Measurements from ENCODE around the gene MKKS. TPM values are rescaled to one million over a fixed set of nuclear protein-coding genes. Genes with fewer than 3 reads are reported as not detected.

Gene MKKS
- total RNA-seq, 4 donors from 2014 or later: 8.3 to 24.0 (median 13.8) TPM

DNA sequence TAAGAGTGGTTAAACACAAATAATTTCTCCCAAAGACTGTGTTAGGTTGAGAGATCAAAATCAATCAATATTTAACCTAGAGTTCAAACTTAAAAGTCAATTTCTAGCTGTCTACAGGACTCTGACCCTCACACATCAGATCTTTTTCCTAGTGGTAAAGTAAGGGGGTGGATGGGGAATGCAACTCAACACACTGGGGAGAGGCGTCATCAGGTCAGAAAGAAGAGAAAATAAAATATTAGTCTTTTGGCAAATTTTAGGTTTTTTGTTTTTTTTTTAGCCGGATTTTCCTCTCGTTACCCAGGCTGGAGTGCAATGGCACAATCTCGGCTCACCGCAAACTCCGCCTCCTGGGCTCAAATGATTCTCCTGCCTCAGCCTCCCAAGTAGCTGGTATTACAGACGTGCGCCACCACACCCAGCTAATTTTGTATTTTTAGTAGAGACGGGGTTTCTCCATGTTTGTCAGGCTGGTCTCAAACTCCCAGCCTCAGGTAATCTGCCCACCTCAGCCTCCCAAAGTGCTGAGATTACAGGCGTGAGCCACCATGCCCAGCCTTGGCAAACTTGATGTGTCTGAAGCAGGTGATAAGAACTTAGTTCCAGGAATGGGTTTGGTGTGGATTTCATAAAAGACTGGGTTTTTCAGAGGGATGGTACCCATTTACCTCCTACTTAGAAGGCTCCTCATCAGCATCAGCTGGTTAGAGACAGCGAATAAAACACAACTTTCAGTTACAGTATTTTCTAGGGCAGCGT is 65.9 kb downstream of the MKKS start:
- no peak for TF ChIP-seq CTCF (IDR thresholded peaks at IDR 0.05; ENCODE audit: low read depth)

DNA sequence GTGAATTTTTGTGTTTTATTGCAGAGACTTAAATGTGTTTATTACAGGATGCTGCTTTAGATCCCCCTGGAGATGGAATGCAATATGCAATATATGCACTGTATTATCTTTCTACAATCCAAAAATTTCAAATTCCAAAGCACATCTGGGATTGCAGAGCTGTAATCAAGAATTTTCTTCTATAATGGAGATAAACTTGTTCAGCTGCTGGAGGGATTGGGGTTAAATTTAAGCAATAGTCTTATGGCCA is 66.4 kb downstream of the MKKS start:
- TF ChIP-seq CTCF (IDR thresholded peaks at IDR 0.05; ENCODE audit: low read depth): no peak

DNA sequence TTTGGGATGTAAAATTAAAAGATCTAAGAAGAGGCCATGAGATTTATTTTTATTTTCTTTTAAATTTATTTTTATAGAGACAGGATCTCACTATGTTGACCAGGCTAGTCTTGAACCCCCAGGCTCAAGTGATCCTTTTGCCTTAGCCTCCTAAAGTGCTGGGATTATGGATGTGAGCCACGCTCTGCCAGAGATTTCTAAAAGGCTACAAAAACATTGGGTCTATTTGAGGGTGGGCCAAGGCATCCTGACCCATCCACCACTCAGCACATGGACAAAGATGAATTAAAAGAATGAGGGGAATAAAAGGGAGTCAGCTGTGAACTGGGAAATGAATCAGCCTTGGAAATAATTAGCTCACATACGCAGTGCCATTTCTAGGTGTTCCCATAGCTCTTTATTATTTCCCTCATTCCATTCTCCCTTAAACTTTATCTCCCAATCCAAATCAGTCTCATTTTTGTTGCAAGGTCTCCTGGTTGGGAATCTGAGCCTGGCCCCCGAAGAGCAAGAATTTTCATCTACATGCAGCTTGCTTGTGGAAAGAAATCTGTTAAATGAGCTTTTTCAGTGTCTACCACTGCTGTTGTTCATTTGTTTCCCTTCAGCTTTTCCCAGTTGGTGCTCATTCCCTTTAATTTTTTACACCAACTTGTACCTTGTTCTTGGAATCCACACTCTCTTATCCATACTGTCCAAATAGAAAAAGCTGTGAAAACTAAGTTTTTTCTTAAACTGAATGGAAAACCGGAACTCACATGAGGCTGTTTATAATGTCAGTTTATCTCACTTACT is 66.9 kb downstream of the MKKS start:
- no peak for TF ChIP-seq CTCF (IDR thresholded peaks at IDR 0.05; ENCODE audit: low read depth)

DNA sequence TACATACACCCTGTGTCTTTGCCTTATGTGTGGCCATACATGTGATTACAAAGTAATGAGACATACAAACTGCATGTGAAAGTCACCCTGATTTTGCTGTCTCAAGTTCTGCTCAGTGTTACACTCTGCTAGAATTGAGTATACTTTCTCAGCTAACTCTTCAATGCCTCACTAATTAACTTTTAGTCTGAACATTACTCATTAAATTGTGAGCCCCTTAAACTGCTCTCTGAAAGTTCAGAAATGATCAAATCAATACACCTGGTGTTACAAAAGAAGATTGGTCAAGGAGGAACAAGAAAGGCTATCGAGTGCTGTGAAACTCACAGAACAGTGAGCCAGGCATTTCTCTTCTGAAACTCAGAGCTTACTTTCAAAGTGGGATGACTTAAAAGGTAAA is 71.3 kb downstream of the MKKS start:
- no peak for TF ChIP-seq CTCF (IDR thresholded peaks at IDR 0.05; ENCODE audit: low read depth)

- TF ChIP-seq CTCF (IDR thresholded peaks at IDR 0.05; ENCODE audit: low read depth): no peak
Measured at GRCh38 chr20:10360878-10361277, 73.1 kb downstream of the MKKS start.

DNA sequence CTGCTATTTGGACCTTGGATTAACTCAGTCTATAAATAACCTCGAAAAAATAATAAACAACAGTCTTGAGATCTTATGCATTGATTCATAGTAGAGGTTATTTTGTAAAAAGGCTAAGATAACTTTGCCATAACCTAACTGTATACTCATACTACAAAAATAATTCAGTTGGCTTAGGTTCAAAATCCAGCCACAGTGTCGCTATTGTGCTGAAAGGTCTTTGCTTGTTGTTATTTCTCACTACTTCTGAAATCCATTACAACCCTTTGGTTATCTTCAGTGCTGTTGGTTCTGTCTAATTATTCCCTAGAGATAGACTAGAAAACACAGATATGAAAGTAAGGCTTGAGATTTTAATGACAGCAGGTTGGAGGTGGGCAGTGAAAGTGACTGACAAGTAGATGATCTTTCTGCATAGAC is 74.4 kb downstream of the MKKS start:
- TF ChIP-seq CTCF (IDR thresholded peaks at IDR 0.05; ENCODE audit: low read depth): no peak

GRCh38 chr20:10357974-10358373 is 76.0 kb downstream of the MKKS start:
- TF ChIP-seq CTCF (IDR thresholded peaks at IDR 0.05; ENCODE audit: low read depth): no peak

All from subcutaneous adipose tissue (tissue), 4 donors.